IMR-90 (cell line): ENCODE results near the gene AK2. TPM values are rescaled to one million over a fixed set of nuclear protein-coding genes. Genes with fewer than 3 reads are reported as not detected.

ENCODE experiments used
- ATAC-seq: fragments of 200-7000 bp; cut with Tn5 transposase; 2 replicates; pipeline ENCODE4 v1.9.1; 2020; ENCODE audit warnings: low read depth, mild to moderate bottlenecking, moderate library complexity
- BruUV-seq: library from RNA; stranded (reverse); fragments of 400-500 nt; replicated peaks from 2 replicates; lab custom pipeline; 2021; lab: Mats Ljungman, UMichigan
- CTCF ChIA-PET: fragments of 300-600 bp; formaldehyde crosslinking; extraction: SDS; loops from one replicate; lab custom pipeline; 2021; ENCODE audit warnings: antibody characterized with exemption; lab: Yijun Ruan, JAX
- POLR2A ChIA-PET: fragments of 300-600 bp; sonication (Branson Sonifier 250); formaldehyde crosslinking; loops from one replicate; lab custom pipeline; 2022; ENCODE audit warnings: antibody characterized with exemption; ENCODE audit not compliant: unreplicated experiment; lab: Charles Lee
- DNase-seq: peaks from one replicate; pipeline ENCODE4 v3.0.0; 2013
- H2AFZ ChIP-seq: replicated peaks from 2 replicates; pipeline ENCODE3; 2013; ENCODE audit warnings: low read length, mild to moderate bottlenecking; ENCODE audit not compliant: poor library complexity
- H2AK5ac ChIP-seq: 2 replicates; pipeline ENCODE4 v1.6.1; 2013; ENCODE audit warnings: low read depth, low read length, inconsistent platforms
- H2AK9ac ChIP-seq: replicated peaks from 2 replicates; pipeline ENCODE3; 2013; ENCODE audit warnings: mild to moderate bottlenecking, low read depth, low read length, moderate library complexity; ENCODE audit not compliant: poor library complexity
- H2BK120ac ChIP-seq: 2 replicates; pipeline ENCODE4 v1.6.1; 2013; ENCODE audit warnings: low read depth, low read length, inconsistent platforms
- H2BK15ac ChIP-seq: 3 replicates; pipeline ENCODE4 v1.6.1; 2013; ENCODE audit warnings: low read depth, low read length, inconsistent platforms
- H2BK20ac ChIP-seq: 2 replicates; pipeline ENCODE4 v1.6.1; 2013; ENCODE audit warnings: low read depth, mild to moderate bottlenecking, inconsistent platforms, low read length, moderate library complexity
- H2BK5ac ChIP-seq: 2 replicates; pipeline ENCODE4 v1.6.1; 2013; ENCODE audit warnings: mild to moderate bottlenecking, low read depth, low read length, inconsistent platforms; ENCODE audit not compliant: poor library complexity, severe bottlenecking
- H3K14ac ChIP-seq: replicated peaks from 2 replicates; pipeline ENCODE4 v1.6.1; 2013; ENCODE audit warnings: low read depth, low read length, inconsistent platforms
- H3K18ac ChIP-seq: 2 replicates; pipeline ENCODE4 v1.6.1; 2013; ENCODE audit warnings: low read depth, low read length, control low read depth
- H3K23ac ChIP-seq: 2 replicates; pipeline ENCODE4 v1.6.1; 2013; ENCODE audit warnings: low read depth, low read length, inconsistent platforms
- H3K27ac ChIP-seq: 2 replicates; pipeline ENCODE4 v1.5.1; 2013; ENCODE audit warnings: mild to moderate bottlenecking, control low read depth, low read length; ENCODE audit not compliant: insufficient read depth
- H3K27me3 ChIP-seq: 2 replicates; pipeline ENCODE4 v1.6.1; 2013; ENCODE audit warnings: low read length; ENCODE audit not compliant: control insufficient read depth, insufficient read depth
- H3K36me3 ChIP-seq: 2 replicates; pipeline ENCODE4 v1.6.1; 2013; ENCODE audit warnings: low read length, mixed read lengths; ENCODE audit not compliant: control insufficient read depth, insufficient read depth
- H3K4ac ChIP-seq: 2 replicates; pipeline ENCODE4 v1.6.1; 2013; ENCODE audit warnings: low read depth, low read length, inconsistent platforms
- H3K4me1 ChIP-seq: 2 replicates; pipeline ENCODE4 v1.6.1; 2013; ENCODE audit warnings: low read length, mixed read lengths; ENCODE audit not compliant: control insufficient read depth, insufficient read depth
- H3K4me2 ChIP-seq: 2 replicates; pipeline ENCODE4 v1.6.1; 2013; ENCODE audit warnings: low read depth, mild to moderate bottlenecking, control low read depth, low read length, moderate library complexity
- H3K4me3 ChIP-seq: 2 replicates; pipeline ENCODE4 v1.5.1; 2013; ENCODE audit warnings: low read depth, mild to moderate bottlenecking, control low read depth, low read length, moderate library complexity; ENCODE audit not compliant: insufficient read depth
- H3K56ac ChIP-seq: 2 replicates; pipeline ENCODE4 v1.6.1; 2013; ENCODE audit warnings: low read length, inconsistent platforms; ENCODE audit not compliant: insufficient read depth; ENCODE audit errors: extremely low read depth
- H3K79me1 ChIP-seq, 2 experiments: 2 replicates each; pipeline ENCODE4 v1.6.1; 2013; ENCODE audit warnings: low read length in 2 of 2, inconsistent platforms in 1 of 2, low read depth in 1 of 2
- H3K9ac ChIP-seq: 2 replicates; pipeline ENCODE4 v1.6.1; 2013; ENCODE audit warnings: low read depth, low read length, control low read depth
- H3K9me1 ChIP-seq: 2 replicates; pipeline ENCODE4 v1.6.1; 2013; ENCODE audit warnings: low read length, inconsistent platforms; ENCODE audit not compliant: insufficient read depth
- H3K9me3 ChIP-seq: 2 replicates; pipeline ENCODE4 v1.6.1; 2013; ENCODE audit warnings: low read length; ENCODE audit not compliant: control insufficient read depth, insufficient read depth
- H4K20me1 ChIP-seq: 2 replicates; pipeline ENCODE4 v1.6.1; 2013; ENCODE audit warnings: low read length, inconsistent platforms; ENCODE audit not compliant: insufficient read depth
- H4K5ac ChIP-seq: 2 replicates; pipeline ENCODE4 v1.6.1; 2013; ENCODE audit warnings: mild to moderate bottlenecking, low read depth, low read length, control low read depth
- H4K8ac ChIP-seq, 2 experiments: 2 replicates each; pipeline ENCODE4 v1.6.1; 2013; ENCODE audit warnings: low read depth in 2 of 2, low read length in 2 of 2, control low read depth in 1 of 2, inconsistent platforms in 1 of 2
- H4K91ac ChIP-seq: 2 replicates; pipeline ENCODE4 v1.6.1; 2013; ENCODE audit warnings: low read depth, low read length, inconsistent platforms; ENCODE audit not compliant: insufficient read depth
- BHLHE40 ChIP-seq: fragments of 150-350 bp; IDR thresholded peaks from 2 replicates; pipeline ENCODE4 v1.6.1; 2016; ENCODE audit warnings: mild to moderate bottlenecking, low read depth, low read length
- CEBPB ChIP-seq: IDR thresholded peaks from 2 replicates; pipeline ENCODE4 v1.6.1; 2012; ENCODE audit warnings: low read depth, low read length, improper control_type of control experiment
- CHD1 ChIP-seq: IDR thresholded peaks from 2 replicates; pipeline ENCODE4 v1.6.1; 2012; ENCODE audit warnings: low read depth, low read length, improper control_type of control experiment
- CTCF ChIP-seq: conservative IDR thresholded peaks from 2 replicates; pipeline ENCODE4 v1.5.1; 2012; ENCODE audit warnings: mild to moderate bottlenecking, low read depth, low read length, improper control_type of control experiment
- ELK1 ChIP-seq: fragments of 150-350 bp; IDR thresholded peaks from 2 replicates; pipeline ENCODE4 v1.6.1; 2016; ENCODE audit warnings: low read depth, mild to moderate bottlenecking, low read length, moderate library complexity, borderline replicate concordance
- FOS ChIP-seq: fragments of 150-350 bp; IDR thresholded peaks from 2 replicates; pipeline ENCODE4 v1.6.1; 2016; ENCODE audit warnings: low read depth, low read length
- MAFK ChIP-seq: IDR thresholded peaks from 2 replicates; pipeline ENCODE4 v1.6.1; 2012; ENCODE audit warnings: low read depth, low read length, improper control_type of control experiment
- MAZ ChIP-seq: IDR thresholded peaks from 2 replicates; pipeline ENCODE4 v1.6.1; 2012; ENCODE audit warnings: low read depth, mild to moderate bottlenecking, low read length, improper control_type of control experiment, moderate library complexity, borderline replicate concordance
- MXI1 ChIP-seq: IDR thresholded peaks from 2 replicates; pipeline ENCODE4 v1.6.1; 2012; ENCODE audit warnings: low read depth, mild to moderate bottlenecking, low read length, moderate library complexity, borderline replicate concordance
- NFE2L2 ChIP-seq: fragments of 150-350 bp; IDR thresholded peaks from 2 replicates; pipeline ENCODE4 v1.6.1; 2016; ENCODE audit warnings: low read depth, mild to moderate bottlenecking, low read length
- POLR2A ChIP-seq: IDR thresholded peaks from 2 replicates; pipeline ENCODE4 v1.6.1; 2012; ENCODE audit warnings: mild to moderate bottlenecking, low read depth, low read length
- RAD21 ChIP-seq: IDR thresholded peaks from 2 replicates; pipeline ENCODE4 v1.6.1; 2012; ENCODE audit warnings: low read length, improper control_type of control experiment
- RCOR1 ChIP-seq: IDR thresholded peaks from 2 replicates; pipeline ENCODE4 v1.6.1; 2012; ENCODE audit warnings: mild to moderate bottlenecking, low read length, improper control_type of control experiment; ENCODE audit not compliant: insufficient replicate concordance
- RFX5 ChIP-seq: IDR thresholded peaks from 2 replicates; pipeline ENCODE4 v1.8.0; 2012; ENCODE audit warnings: low read depth, mild to moderate bottlenecking, low read length, moderate library complexity
- SMC3 ChIP-seq: fragments of 150-350 bp; IDR thresholded peaks from 2 replicates; pipeline ENCODE4 v1.6.1; 2016; ENCODE audit warnings: low read depth, mild to moderate bottlenecking, antibody characterized with exemption, low read length, moderate library complexity
- USF2 ChIP-seq: fragments of 150-350 bp; IDR thresholded peaks from 2 replicates; pipeline ENCODE4 v1.6.1; 2017; ENCODE audit warnings: mild to moderate bottlenecking, antibody characterized with exemption, low read length, low read depth
- WGBS, 2 experiments: methylation state at CpG; one replicate each; pipeline versions ENCODE4 v1.1.5 to v1.1.7; 2013; ENCODE audit warnings: missing lambda C conversion rate in 2 of 2; ENCODE audit not compliant: insufficient read length in 1 of 2; ENCODE audit errors: extremely low coverage in 2 of 2; 5-methylcytosine and 5-hydroxymethylcytosine counted together
- dilution Hi-C: fragments of 300-500 bp; cut with HindIII; formaldehyde crosslinking; loops from one replicate; pipeline ENCODE4 v1.14.3; 2018; ENCODE audit warnings: low sequenced_read_pairs; ENCODE audit not compliant: unreplicated experiment
- in situ Hi-C: fragments of 300-500 bp; cut with MboI; formaldehyde crosslinking; loops from 3 replicates; pipeline ENCODE4 v1.14.3; 2019; ENCODE audit warnings: low sequenced_read_pairs, inconsistent platforms, mixed read lengths
- intact Hi-C: fragments of 100-400 bp; cut with micrococcal nuclease; formaldehyde crosslinking; loops from 2 replicates; pipeline ENCODE4 v1.10.0; 2022
- polyA plus RNA-seq, 3 experiments: library from polyadenylated mRNA; depleted of rRNA; stranded (reverse); fragments of >200 nt; gene quantifications; 2 replicates each; pipeline ENCODE4 v1.2.3, GENCODE V29; 2012; ENCODE audit warnings: low replicate concordance in 1 of 3
- total RNA-seq: library from RNA; depleted of rRNA; stranded (reverse); fragments of >200 nt; gene quantifications from 2 replicates; pipeline ENCODE4 v1.2.3, GENCODE V29; 2012

Gene AK2
- total and polyA plus RNA-seq, 2 of the 4 experiments (the other 2 are of a cell fraction), result 118 to 203 TPM

- WGBS, 2 experiments, result 40% methylated on average over 1 of the region's 1 CpG; no CpG with 5 or more reads in 1 of the 2 experiments
- H4K20me1 ChIP-seq, result peaks cover 10% of the 10 kb centered on the region; the same call in 1 of the 2 replicates
- H3K9ac ChIP-seq, result no peak overlapping the region
- H3K9me3 ChIP-seq, result no peaks in the 10 kb centered on the region
- ATAC-seq, result no peak
- H2BK20ac ChIP-seq, result no peak overlapping the region
- H2BK15ac ChIP-seq, result no peak overlapping the region
- no peak for DNase-seq
- H2AK5ac ChIP-seq, result no peak overlapping the region
- TF ChIP-seq BHLHE40 (no peak), MXI1 (no peak), USF2 (no peak), CEBPB (no peak), RFX5 (no peak), CTCF (no peak), RAD21 (no peak), MAFK (no peak), FOS (no peak), MAZ (no peak), RCOR1 (no peak), CHD1 (no peak), POLR2A (no peak), SMC3 (no peak), NFE2L2 (no peak), ELK1 (no peak)
- H2BK5ac ChIP-seq, result no peak overlapping the region
- peaks cover 2 to 23% of the 10 kb centered on the region in 2 experiments for H3K79me1 ChIP-seq
- H3K23ac ChIP-seq, result no peak overlapping the region
- POLR2A ChIA-PET, result no interaction called here
- CTCF ChIA-PET, result interaction anchor here (1.1 to 1.9 kb wide), 2 partner anchors 77 kb away, joined by 3 to 6 read pairs; no protein-coding TSS in a partner anchor
- dilution Hi-C loops, result no loop called here
- H3K14ac ChIP-seq, result no peak overlapping the region
- no peak overlapping the region for H3K4me2 ChIP-seq
- peaks cover 38% of the 10 kb centered on the region for H3K36me3 ChIP-seq
- H3K4ac ChIP-seq, result no peak overlapping the region
- H4K5ac ChIP-seq, result no peak overlapping the region
- no peak overlapping the region for H3K27ac ChIP-seq
- H2AK9ac ChIP-seq, result no peak overlapping the region
- in situ Hi-C loops, result loop anchor here (5.0 kb wide), 1 partner anchor 77 kb away; no protein-coding TSS in a partner anchor
- BruUV-seq, result no TSS peak
- no peak overlapping the region for H3K4me3 ChIP-seq
- intact Hi-C loops, result no loop called here
- H2BK120ac ChIP-seq, result no peak overlapping the region
- no peak overlapping the region for H2AFZ ChIP-seq
- H3K9me1 ChIP-seq, result peaks cover 16% of the 10 kb centered on the region
- H4K91ac ChIP-seq, result no peak overlapping the region
- no peaks in the 10 kb centered on the region for H3K27me3 ChIP-seq
- H3K56ac ChIP-seq, result no peak overlapping the region
- H3K18ac ChIP-seq, result no peak overlapping the region
- peaks cover 20% of the 10 kb centered on the region for H3K4me1 ChIP-seq
- H4K8ac ChIP-seq, result no peak overlapping the region
These were observed 27.1 kb downstream of the AK2 start for GRCh38 chr1:33009561-33009960.
